Smooth muscle cell (in vitro differentiated cells): ENCODE data around the gene CKM. TPM values are rescaled to one million over a fixed set of nuclear protein-coding genes. Genes with fewer than 3 reads are reported as not detected.

Experiments used
- DNase-seq: peaks from one replicate; lab custom pipeline; 2025; ENCODE audit not compliant: unreplicated experiment; lab: John Stamatoyannopoulos, UW
- H2AFZ ChIP-seq: fragments of 200-600 bp; sonication (generic); 2 replicates; pipeline ENCODE4 v1.6.0; 2016; ENCODE audit warnings: antibody characterized with exemption, low read depth, mild to moderate bottlenecking
- H3F3A ChIP-seq: fragments of 200-600 bp; sonication (generic); 2 replicates; pipeline ENCODE4 v1.6.0; 2017; ENCODE audit warnings: antibody characterized with exemption, low read depth
- H3K27ac ChIP-seq: fragments of 200-600 bp; sonication (generic); 2 replicates; pipeline ENCODE4 v1.5.1; 2016; ENCODE audit warnings: low read depth, mild to moderate bottlenecking
- H3K27me3 ChIP-seq: fragments of 200-600 bp; sonication (generic); 2 replicates; pipeline ENCODE4 v1.6.1; 2016; ENCODE audit warnings: low read depth, mild to moderate bottlenecking
- H3K36me3 ChIP-seq: fragments of 200-600 bp; sonication (generic); 2 replicates; pipeline ENCODE4 v1.5.1; 2016; ENCODE audit warnings: low read depth
- H3K4me1 ChIP-seq: fragments of 200-600 bp; sonication (generic); 2 replicates; pipeline ENCODE4 v1.5.1; 2016; ENCODE audit warnings: low read depth
- H3K4me2 ChIP-seq: fragments of 200-600 bp; sonication (generic); 2 replicates; pipeline ENCODE4 v1.6.0; 2016; ENCODE audit warnings: mild to moderate bottlenecking
- H3K4me3 ChIP-seq: fragments of 200-600 bp; sonication (generic); 2 replicates; pipeline ENCODE4 v1.5.1; 2016; ENCODE audit warnings: mild to moderate bottlenecking
- H3K79me2 ChIP-seq: fragments of 200-600 bp; sonication (generic); 2 replicates; pipeline ENCODE4 v1.6.0; 2016; ENCODE audit warnings: low read depth, mild to moderate bottlenecking
- H3K9ac ChIP-seq: fragments of 200-600 bp; sonication (generic); 2 replicates; pipeline ENCODE4 v1.6.0; 2016; ENCODE audit warnings: low read depth
- H3K9me3 ChIP-seq: fragments of 200-600 bp; sonication (generic); replicated peaks from 2 replicates; pipeline ENCODE4 v1.5.1; 2016; ENCODE audit warnings: low read depth
- H4K20me1 ChIP-seq: fragments of 200-600 bp; sonication (generic); 2 replicates; pipeline ENCODE4 v1.6.0; 2016; ENCODE audit warnings: low read depth
- CTCF ChIP-seq: fragments of 200-600 bp; sonication (generic); IDR thresholded peaks from 2 replicates; pipeline ENCODE4 v1.5.1; 2017; ENCODE audit warnings: borderline replicate concordance, mild to moderate bottlenecking, antibody characterized with exemption; ENCODE audit not compliant: insufficient read depth, poor library complexity, severe bottlenecking
- WGBS: methylation state at CpG from one replicate; pipeline ENCODE4 v1.1.7; 2016; ENCODE audit warnings: low lambda C conversion rate; 5-methylcytosine and 5-hydroxymethylcytosine counted together
- polyA plus RNA-seq: library from polyadenylated mRNA; unstranded; fragments of >200 nt; fragmentation: Nextera tagmentation; extraction: Ambion mirVana; gene quantifications from 2 replicates; pipeline ENCODE4 v1.2.1, GENCODE V29; 2016
- total RNA-seq: library from RNA; depleted of rRNA; stranded (reverse); fragments of >200 nt; gene quantifications from 2 replicates; pipeline ENCODE4 v1.2.3, GENCODE V29; 2014

CKM gene
- total and polyA plus RNA-seq, 2 experiments from 2014 or later: not detected

DNA sequence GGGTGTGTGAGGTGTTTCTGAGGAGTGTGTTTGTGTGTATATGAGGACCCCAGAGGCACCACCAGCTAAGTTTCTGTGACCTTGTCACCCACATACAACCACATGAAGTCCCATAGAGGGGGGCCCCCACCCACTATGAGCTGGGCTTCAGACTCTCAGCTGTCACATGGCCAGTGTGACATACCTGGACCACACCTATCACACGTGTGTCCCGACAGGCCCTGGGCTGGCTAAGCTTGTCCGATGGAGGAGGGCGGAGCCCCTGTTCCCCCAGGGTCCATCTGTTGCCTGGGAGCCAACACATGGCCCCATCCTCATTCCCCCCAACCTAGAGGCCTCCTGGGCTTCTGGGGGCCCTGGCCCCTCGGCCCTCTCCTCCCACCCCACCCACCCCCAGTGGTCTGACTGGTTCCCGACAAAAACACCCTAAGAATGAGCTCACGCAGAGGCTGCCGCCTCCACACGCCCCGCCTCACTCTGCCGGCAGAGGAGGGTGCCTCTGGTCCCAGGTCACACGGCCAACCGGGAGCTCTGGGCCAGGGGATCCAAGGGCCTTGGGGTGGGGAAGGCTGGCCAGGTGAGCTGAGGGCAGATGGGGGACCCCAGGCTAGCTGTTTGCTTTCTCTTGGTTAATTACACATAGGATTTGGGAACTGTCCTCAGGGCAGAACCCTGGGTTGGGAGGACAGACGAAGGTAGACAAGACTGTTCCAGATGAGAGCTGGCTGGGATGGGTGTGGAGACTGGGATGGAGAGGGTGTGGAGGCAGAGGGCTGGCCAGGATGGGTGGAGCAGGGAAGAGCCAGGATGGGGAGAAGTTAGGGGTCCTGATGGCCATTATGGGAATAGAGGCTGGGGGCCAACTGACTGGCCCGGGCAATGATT is 22.2 kb upstream of the CKM start:
- no peaks in the 10 kb centered on the region for H4K20me1 ChIP-seq
- H3K79me2 ChIP-seq: no peaks in the 10 kb centered on the region
- H3K9ac ChIP-seq: no peak overlapping the region
- TF ChIP-seq CTCF: no peak
- H3K36me3 ChIP-seq: no peaks in the 10 kb centered on the region
- H3K4me2 ChIP-seq: no peak overlapping the region
- H3K4me1 ChIP-seq: no peaks in the 10 kb centered on the region
- no peak for DNase-seq
- no peaks in the 10 kb centered on the region for H3F3A ChIP-seq
- H3K9me3 ChIP-seq: no peaks in the 10 kb centered on the region
- no peak overlapping the region for H2AFZ ChIP-seq
- 70% methylated on average over 8 of the region's 15 CpGs for WGBS
- H3K4me3 ChIP-seq: no peak overlapping the region
- peaks cover 17% of the 10 kb centered on the region for H3K27me3 ChIP-seq
- no peak overlapping the region for H3K27ac ChIP-seq

DNA sequence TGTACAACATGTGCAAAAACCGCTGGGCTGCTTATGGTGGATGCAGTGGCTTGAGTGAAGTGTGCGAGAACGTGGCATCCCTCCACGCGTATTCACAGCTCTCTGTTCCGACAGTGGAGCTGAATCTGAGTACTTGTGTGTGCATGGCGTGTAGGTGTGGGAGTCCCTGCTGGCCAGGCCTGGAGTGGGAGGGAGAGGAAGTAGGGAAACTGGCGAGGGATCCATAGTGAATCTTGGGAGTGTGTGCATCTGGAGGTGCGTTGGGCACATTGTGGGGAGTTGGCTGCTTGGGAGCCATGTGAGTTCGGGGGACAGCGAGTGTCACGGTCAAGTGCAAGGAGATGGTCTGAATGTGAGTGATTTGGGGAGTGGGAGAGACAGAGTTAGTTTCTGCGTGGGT is 20.2 kb upstream of the CKM start:
- no peaks in the 10 kb centered on the region for H3K9me3 ChIP-seq
- H3K27me3 ChIP-seq: peaks cover 20% of the 10 kb centered on the region
- H3K4me1 ChIP-seq: no peaks in the 10 kb centered on the region
- no peaks in the 10 kb centered on the region for H4K20me1 ChIP-seq
- no peak overlapping the region for H3K4me2 ChIP-seq
- H3K27ac ChIP-seq: no peak overlapping the region
- no peaks in the 10 kb centered on the region for H3F3A ChIP-seq
- H3K79me2 ChIP-seq: no peaks in the 10 kb centered on the region
- no peaks in the 10 kb centered on the region for H3K36me3 ChIP-seq
- WGBS: 89% methylated on average over 13 of the region's 13 CpGs
- DNase-seq: no peak
- no peak overlapping the region for H3K4me3 ChIP-seq
- no peak overlapping the region for H2AFZ ChIP-seq
- H3K9ac ChIP-seq: no peak overlapping the region
- TF ChIP-seq CTCF: no peak

GRCh38 chr19:45340899-45341453 is 18.3 kb upstream of the CKM start:
- no peak overlapping the region for H2AFZ ChIP-seq
- H3K9ac ChIP-seq: no peak overlapping the region
- TF ChIP-seq CTCF: no peak
- no peaks in the 10 kb centered on the region for H3K36me3 ChIP-seq
- no peaks in the 10 kb centered on the region for H4K20me1 ChIP-seq
- no peaks in the 10 kb centered on the region for H3K4me1 ChIP-seq
- no peaks in the 10 kb centered on the region for H3F3A ChIP-seq
- H3K27ac ChIP-seq: no peak overlapping the region
- peak overlapping the region; percentile 84 for H3K4me2 ChIP-seq
- 25% methylated on average over 13 of the region's 25 CpGs for WGBS
- no peaks in the 10 kb centered on the region for H3K79me2 ChIP-seq
- peaks cover 14% of the 10 kb centered on the region for H3K27me3 ChIP-seq
- H3K9me3 ChIP-seq: no peaks in the 10 kb centered on the region
- DNase-seq: no peak
- peak overlapping the region; percentile 51 for H3K4me3 ChIP-seq
